GM10847 (cell line): ENCODE measurements around the gene ARPC1A.

Experiments
- POLR2A ChIP-seq: IDR thresholded peaks from 2 replicates; pipeline ENCODE4 v1.6.1; 2011; ENCODE audit not compliant: insufficient read length; ENCODE audit errors: extremely low read depth

ARPC1A gene

DNA sequence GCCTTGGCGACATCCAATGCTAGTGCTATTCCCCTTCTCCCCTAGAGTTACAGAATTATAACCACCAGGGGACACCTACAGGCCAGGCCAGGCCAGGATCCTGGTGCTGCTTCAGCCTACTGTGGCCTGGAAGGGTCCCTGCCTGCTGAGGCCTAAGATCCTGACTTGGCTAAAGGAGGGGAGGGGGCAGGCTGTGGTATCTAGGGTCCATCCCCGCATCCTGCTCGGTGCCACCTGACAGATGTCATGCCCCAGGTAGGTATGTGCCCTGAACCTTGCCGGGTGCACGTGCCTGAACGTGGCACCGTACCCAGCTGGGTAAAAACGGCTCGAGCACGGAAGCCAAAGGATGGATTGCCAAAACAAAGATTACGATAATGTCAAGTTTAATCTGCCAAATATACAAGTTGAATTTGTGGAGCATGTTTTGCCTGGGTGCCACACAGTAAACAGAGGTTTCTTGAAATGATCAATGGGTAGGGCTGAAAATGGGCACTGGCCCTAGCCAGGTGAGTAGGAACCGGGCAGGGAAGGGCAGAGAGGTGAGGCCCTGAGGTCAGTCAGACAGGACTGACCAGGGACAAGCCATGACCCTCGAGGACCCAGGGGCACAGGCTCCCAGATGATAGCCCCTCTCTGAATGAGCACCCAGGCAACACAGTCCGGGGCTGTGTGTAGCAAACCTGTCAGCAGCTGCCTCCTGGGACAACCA, 70.1 kb downstream of the ARPC1A start:
- no peak for TF ChIP-seq POLR2A

DNA sequence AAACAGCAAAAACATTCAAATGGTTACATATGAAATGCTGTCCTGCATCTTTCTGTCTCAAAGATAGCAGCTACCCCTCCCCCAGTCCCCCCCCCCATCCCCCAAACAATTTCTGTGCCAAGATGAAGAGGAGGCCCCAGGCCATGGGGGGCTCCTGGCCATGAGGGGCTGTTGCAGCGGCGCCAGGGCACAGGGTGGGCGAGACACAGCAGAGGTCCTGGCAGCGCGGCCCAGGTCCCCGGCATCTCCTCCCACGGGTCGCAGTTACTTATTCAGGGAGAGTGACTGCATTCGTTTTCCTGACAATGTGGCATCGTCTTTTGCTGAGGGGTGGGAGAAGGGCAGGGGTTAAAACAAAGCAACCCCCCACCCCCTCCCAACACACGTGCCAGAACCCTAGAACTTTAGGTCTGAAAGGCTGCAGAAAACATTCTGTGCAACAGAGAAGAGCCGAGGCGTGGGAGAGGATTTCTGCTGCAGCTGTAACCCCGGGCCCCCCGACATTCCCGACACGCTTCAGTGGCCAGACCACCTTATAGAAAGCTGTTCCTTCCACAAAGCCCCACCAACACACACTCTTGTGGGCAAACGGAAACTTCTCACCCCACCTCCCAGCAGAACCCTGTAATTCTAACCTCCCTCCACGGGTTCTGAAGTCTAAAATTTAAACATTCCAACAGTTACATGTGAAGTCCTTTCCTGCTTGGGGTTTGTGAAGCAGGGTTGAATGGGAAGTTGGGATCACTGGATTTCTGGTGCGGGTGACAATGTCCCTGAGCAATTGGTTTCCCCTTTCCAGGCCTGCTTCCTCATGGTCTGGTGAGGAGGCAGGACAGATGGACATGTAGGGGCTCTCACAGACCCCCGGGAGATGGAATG, 71.0 kb downstream of the ARPC1A start:
- no peak for TF ChIP-seq POLR2A

DNA sequence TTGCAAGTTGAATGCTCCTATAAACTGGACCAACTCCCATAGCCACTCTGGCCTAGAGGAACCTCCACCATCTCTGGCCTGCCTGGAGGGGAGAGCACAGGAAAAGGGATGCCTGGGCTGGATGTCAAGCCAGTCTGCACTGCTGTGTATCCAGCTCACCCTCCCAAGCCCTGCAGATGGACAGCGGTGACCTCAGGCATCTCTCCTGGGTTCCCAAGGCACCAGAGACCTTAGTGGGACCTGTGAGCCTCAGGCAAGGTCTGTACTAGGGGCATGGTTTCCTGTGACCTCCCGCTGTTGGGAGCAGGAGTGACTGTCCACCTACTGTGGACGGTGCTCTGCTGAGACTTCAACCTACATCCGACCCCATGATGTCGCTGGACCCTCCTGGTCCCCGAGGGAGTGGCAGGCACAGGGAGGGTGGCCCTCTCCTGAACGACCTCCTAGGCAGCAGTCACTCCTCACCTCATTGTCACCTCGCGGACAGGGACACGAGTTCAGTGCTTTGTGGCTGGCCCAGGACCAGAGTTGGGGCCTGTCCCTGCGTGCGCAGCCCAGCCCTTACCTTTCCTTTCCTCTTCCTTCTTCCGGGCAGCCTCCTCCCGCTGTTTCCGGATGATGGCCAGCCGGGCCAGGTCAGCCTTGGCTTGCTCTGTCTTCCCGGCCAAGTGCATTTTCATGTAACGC, 71.7 kb downstream of the ARPC1A start:
- TF ChIP-seq POLR2A = no peak

DNA sequence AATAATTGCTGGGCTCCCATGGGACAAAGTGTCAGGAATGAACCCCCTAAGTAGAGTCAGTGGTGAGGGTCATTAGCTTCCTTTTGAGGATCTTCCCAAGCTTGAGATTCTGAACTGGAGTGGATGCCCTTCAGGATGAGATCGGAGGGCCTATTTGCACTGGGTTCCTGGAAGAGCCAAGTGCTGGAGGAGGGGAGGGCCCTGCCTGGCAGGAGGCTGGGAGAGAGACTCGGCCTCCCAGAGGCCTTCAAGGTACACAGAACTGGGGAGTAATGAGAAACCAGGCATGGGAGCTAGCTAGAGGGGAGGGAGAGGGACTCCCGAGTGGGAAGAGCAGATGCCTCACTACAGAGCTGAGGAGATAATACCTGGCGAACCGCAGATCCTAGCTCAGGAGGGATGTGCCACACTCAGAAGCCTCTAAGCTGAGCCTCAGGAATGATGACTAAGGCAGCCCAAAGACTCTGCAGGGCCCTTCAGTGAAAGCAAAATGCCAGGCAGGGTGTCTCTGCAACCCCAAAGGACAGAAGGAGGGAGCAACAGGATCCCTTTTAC, 73.3 kb downstream of the ARPC1A start:
- no peak for TF ChIP-seq POLR2A

DNA sequence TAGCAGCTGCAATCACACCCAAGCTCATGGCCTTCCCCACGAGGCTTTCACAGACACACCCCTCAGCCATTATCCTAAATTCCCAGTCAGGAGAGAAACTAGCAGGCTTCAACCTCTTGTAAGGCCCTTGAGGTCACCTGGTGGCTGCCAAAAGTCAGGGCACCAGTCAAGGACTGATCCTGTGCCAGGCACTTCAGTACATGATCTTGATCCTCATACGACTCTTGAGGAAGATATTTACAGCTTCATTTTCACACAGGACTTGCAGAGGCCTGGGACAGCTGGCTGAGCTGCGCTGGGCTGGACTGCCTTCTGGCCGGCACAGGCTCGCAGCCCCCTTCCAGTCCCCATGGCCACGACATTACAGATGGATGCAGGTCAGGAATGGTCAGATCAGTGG, 73.9 kb downstream of the ARPC1A start:
- TF ChIP-seq POLR2A = no peak

DNA sequence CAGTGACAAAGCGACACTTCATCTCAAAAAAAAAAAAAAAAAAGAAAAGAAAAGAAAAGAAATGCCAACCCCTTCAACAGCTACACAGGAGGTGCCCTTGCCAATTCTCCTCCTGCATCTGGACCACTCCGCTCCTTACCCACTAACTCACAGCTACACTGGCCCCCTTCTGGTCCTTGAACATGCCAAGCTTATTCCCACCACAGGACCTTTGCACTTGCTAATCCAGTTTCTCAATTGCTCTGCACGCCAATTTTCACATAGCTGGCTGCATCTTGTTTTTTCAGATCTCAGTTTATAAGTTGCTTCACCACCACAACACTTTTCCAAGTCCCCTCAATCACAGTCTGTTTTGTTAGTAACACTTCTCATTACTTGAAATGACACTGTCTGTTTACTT, 77.2 kb downstream of the ARPC1A start:
- no peak for TF ChIP-seq POLR2A

DNA sequence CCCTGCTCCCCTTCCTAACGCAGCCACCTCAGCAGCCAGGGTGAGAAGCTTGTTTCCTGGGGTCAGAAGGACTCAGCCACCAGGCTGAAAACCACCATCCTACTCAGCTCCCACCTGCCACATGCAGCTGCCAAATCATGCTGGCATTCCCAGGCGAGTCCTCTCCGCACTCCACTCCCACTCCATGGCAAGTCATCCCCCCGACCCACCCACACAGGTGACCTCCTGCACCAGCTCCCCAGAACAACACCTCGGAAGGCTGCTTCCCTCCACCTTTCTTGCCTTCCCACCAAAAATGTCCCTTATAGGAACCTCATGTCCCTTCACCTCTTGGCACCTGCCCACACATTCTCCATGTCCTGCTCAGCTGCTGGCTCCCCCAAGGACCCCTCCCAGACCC, 78.1 kb downstream of the ARPC1A start:
- no peak for TF ChIP-seq POLR2A

DNA sequence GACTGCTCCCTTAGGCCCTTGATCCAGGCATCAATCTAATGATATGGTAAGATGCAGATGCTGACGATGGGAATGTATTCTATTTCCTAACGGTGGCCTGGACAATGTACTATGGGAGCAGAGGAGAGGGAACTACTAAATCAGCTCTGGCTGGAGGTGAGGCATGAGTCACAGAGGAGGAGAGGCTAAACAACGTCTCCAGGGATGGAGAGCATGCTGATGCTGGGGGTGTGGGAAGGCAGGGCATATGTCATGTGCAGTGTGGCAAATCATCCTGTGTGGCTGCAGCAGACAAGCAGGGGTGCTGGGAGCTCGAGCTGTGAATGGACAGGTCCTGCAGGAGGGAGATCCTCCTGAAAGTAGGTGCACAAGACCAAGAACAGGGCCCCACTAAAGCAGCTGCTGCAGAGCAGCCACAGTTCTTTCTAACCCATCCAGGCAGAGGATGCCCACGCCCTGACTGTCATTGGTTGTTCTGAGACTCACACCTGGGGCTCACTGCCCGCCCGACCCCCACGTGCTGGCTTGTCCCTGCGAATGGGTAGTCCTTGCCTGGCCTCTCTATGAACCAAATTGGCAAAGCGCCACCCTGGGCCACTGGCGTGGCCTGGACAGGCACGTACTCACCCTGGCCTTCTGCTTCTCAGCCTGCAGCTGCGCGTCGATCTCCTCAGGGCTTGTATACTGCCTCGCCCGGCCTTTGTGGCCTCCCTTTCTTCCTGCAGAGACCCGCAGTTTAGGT, 78.7 kb downstream of the ARPC1A start:
- TF ChIP-seq POLR2A = no peak

DNA sequence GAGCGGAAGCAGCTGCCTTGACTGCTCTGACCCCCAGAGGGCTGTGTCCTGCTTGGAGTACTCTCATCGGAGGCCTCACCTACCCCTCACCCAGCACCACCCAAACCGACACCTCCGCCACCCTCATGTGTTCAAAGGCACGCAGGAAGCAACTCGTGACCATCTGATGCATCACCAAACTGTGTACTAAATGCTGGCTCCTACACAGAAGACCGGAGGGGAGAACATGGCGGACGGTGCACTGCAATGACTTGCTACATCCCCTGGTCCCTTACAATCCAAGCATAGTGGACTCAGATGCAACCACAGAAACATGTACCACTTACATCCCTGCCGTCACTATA, 79.3 kb downstream of the ARPC1A start:
- no peak for TF ChIP-seq POLR2A

DNA sequence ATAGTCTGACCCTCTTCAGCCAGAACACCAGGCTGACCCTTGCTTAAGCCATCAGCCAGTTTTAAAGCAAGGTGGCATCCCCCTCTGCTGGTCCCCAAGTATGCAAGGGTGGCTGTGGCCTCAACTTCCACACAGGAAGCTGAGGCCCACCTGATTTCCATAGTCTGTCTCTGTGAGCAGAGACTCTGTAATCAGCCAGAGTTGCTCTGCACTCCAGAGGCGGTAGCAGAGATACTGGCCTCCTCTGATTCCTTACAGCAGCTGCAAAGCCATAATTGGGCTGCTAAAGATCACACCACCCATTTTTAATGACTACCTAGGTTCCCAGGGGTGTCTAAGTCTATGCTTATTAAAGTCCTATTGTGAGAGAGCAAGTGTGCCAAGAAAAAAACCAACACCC, 80.9 kb downstream of the ARPC1A start:
- no peak for TF ChIP-seq POLR2A

DNA sequence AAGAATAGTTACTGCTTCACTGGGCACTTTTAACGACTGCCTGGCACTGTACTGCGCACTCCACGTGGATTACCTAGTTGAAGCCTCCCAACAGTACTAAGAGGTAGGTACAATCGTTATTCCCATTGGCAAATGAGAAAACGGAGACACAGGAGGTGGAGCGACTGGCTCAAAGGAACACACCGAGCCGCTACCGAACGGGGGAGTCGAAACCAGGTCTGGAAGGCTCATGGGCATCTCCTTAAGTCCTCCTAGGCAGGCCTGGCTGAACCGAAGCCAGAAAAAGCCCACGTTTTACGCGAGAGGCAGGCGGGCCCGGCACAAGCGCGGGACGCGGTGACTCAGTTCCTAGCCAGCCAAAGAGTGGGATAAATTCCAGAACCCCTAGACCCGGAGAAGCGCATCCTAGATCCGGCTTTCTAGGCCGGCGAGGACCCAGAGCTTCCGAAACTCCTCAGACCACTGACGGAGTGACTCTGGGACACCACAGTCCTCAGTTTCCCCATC, 82.2 kb downstream of the ARPC1A start:
- TF ChIP-seq POLR2A = no peak

DNA sequence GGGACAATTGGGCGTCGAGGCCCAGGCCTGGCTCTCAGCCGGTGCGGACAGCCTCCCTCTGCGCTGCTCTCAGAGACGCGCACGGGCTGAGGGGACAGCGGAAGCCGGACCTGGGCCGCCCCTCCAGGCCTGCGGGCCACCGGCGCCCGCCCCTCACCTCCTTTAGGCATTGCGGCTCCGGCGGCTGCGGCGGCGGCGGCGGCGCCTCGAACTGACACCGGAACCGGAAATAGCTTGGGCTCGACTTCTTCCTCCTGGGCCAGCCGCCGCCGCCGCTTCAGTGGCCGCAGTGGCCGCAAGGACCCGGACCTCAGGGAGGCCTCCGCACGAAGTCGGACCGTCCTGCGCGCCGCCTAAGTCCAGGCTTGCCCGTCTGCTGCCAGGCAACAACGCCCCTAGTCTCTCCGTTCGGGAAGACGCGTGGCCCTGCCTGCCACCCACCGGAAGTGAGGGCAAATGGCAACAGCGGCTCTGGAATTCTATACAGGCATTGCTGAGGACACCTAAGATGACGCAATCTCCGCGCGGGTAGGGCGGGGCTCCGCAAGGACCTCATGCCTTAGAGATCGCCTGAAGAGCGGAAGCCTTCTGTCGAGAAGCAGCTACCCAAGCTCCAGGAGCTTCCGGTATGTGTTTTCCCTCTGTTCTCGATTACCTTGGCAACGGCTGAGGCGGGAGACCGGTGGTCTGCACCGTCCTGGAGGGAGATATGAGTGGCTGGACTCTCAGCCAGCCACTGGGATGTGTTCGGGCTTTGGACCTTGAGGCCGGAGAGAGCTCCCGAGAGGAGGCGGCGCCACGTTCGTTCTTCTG, 82.9 kb downstream of the ARPC1A start, which contains the start of the genes BUD31 and PDAP1:
TSS of gene BUD31 (plus strand) at position 591 of the 813 bp plus-strand sequence. CDS start 2,124 bp downstream, outside the sequence.
TSS of gene PDAP1 (minus strand) at position 219 of the 813 bp plus-strand sequence. CDS start at position 170, 49 bp downstream.
- peak; percentile 87 for TF ChIP-seq POLR2A

DNA sequence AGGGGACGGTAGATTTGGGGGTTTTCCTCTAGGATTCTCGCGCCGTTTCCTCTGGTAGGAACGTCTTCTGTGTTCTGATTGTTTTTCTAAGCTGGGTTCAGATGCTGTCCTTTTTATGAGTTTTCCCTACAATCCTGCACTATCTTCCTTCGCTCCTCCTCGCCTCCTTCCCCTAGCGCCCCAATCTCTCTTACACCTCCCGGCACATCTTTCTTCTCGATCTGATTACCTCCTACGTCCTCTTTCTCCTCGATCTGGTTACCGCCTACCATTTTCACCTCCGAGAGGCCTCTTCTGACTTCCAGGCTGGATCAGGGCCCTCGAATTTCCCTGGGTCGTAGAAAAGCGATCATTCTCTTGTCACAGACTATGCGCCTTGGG, 83.5 kb downstream of the ARPC1A start:
- TF ChIP-seq POLR2A = no peak

DNA sequence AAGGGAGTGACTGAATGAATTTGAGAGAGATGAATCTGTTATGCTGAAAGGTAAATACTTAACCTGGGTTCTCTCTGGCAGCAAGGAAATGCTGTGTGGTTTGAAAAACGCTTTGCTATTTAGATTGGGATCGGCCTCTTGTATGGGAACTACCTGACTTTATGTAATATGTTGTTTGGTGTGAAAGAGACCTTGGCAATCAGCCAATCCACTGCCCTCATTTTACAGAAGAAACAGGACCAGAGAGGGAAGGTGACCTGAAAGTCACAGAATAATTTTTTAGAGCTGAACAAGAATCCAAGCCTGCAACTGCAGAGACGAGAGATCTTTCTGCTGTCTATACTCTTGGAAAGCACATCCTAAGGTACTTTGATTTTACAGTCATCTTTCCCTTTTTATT, 84.1 kb downstream of the ARPC1A start:
- TF ChIP-seq POLR2A = no peak
